ENCODE measurements around the gene TLCD4. TPM values are rescaled to one million over a fixed set of nuclear protein-coding genes. Genes with fewer than 3 reads are reported as not detected.
"Not testable (repeated sequence)": the region's sequence is repeated elsewhere in the genome, so short reads cannot be mapped to it uniquely, and the experiment has no call there.

TLCD4 gene
- total RNA-seq, 1 donor from 2014 or later, result not detected

- Mint-ChIP-seq H3K4me3 (no peak overlapping the region), H3K4me1 (ENCODE audit: low read depth) (no peaks in the 10 kb centered on the region), H3K27ac (no peak overlapping the region), H3K9me3 (no peaks in the 10 kb centered on the region), H3K27me3 (ENCODE audit: insufficient read depth) (peaks cover 16% of the 10 kb centered on the region), H3K36me3 (ENCODE audit: low read depth) (no peaks in the 10 kb centered on the region)
- no peak for DNase-seq (ENCODE audit: low spot score)
- intact Hi-C loops (cut with micrococcal nuclease), result no loop called here
Measured at GRCh38 chr1:95084317-95085176, 32.6 kb upstream of the TLCD4 start.

GRCh38 chr1:95085376-95085775, 31.8 kb upstream of the TLCD4 start:
- Mint-ChIP-seq H3K9me3 (no peaks in the 10 kb centered on the region), H3K36me3 (ENCODE audit: low read depth) (no peaks in the 10 kb centered on the region), H3K27me3 (ENCODE audit: insufficient read depth) (peaks cover 16% of the 10 kb centered on the region), H3K4me1 (ENCODE audit: low read depth) (no peaks in the 10 kb centered on the region), H3K4me3 (no peak overlapping the region), H3K27ac (no peak overlapping the region)
- DNase-seq (ENCODE audit: low spot score), result no peak
- intact Hi-C loops (cut with micrococcal nuclease), result no loop called here

DNA sequence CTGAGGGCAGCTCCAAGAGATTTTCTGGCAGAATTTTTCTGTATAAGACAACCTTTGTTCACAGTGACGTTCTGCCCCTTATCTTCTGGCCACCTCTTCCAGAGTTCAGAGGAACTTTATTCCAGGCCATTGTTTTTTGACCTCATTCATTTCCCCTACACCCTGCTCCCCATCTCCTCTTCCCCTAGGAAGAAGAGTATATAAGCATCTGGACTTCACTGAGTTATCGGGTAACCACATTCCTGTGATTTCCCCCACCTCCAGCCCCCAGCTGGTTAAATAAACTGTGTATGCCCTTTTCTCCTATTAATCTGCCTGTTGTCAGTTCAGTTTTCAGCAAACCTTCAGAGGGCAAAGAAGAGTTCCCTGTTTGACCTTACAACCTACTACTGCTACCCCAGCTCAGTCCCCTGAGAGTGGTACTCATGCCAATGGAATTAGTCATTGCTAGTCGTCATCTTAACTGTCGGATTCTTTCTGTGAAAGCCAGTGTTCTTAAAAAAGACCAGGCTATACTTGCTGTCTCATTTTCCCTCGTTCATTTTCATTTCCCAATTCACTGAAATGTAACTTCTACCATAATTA, 30.1 kb upstream of the TLCD4 start:
- no peak overlapping the region for H3K27ac Mint-ChIP-seq
- H3K36me3 Mint-ChIP-seq (ENCODE audit: low read depth), result no peaks in the 10 kb centered on the region
- DNase-seq (ENCODE audit: low spot score), result no peak
- no peaks in the 10 kb centered on the region for H3K4me1 Mint-ChIP-seq (ENCODE audit: low read depth)
- H3K27me3 Mint-ChIP-seq (ENCODE audit: insufficient read depth), result peaks cover 13% of the 10 kb centered on the region
- no peak overlapping the region for H3K4me3 Mint-ChIP-seq
- no peaks in the 10 kb centered on the region for H3K9me3 Mint-ChIP-seq
- intact Hi-C loops (cut with micrococcal nuclease), result no loop called here

DNA sequence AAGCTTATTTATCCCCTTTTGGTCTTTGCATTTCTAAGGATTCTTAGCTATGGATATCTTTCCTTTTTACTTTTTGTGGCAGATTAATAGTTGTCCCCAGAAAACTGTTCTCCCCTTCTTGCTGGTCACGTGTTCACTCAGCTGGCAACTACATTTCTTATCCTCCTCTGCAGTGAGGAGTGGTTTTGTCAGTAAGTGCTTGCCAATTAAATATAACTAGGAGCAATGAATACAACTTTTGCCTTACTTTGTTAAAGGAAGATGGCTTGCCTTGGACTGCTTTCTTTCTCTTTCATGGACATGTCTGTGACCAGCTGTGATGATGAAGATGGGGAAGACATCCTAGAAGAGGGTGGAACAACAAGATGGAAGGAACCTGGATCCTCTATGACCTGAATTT, 28.9 kb upstream of the TLCD4 start:
- H3K4me1 Mint-ChIP-seq (ENCODE audit: low read depth), result no peaks in the 10 kb centered on the region
- H3K27me3 Mint-ChIP-seq (ENCODE audit: insufficient read depth), result peaks cover 13% of the 10 kb centered on the region
- H3K27ac Mint-ChIP-seq, result no peak overlapping the region
- no peak for DNase-seq (ENCODE audit: low spot score)
- intact Hi-C loops (cut with micrococcal nuclease), result loop anchor here (1.0 kb wide), 1 partner anchor 31 kb away; no protein-coding TSS in a partner anchor
- no peaks in the 10 kb centered on the region for H3K9me3 Mint-ChIP-seq
- H3K4me3 Mint-ChIP-seq, result no peak overlapping the region
- no peaks in the 10 kb centered on the region for H3K36me3 Mint-ChIP-seq (ENCODE audit: low read depth)

DNA sequence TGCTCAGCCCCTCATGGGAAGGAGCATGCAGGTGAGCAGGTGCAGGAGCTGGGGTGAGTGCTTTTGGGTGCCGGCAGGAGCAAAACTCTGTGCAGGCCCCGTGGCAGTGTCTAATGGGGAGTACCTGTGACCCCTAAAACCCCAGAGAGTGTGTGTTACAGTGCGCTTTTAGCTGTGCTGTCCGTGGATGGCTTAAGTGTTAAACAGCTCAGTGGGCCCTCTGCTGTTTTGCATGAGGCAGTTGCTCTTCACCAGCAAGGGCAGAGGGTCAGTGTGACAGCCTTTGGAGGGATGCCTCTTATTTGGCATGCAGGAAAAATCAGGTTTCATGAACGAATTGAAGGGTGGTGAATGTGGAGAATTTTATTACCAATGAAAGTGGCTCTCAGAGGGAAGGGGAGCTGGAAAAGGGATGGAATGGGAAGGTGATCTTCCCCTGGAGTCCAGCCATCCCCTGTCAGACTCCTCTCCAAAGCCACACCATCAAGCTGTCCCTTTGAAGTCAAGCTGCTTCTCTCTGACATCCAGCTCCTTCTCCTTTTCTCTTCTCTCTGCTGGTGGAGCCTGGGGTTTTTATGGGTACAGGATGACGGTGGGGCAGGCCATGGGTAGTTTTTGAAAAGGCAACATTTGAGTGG, 27.4 kb upstream of the TLCD4 start:
- no peak overlapping the region for H3K4me3 Mint-ChIP-seq
- intact Hi-C loops (cut with micrococcal nuclease), result no loop called here
- H3K27me3 Mint-ChIP-seq (ENCODE audit: insufficient read depth), result peaks cover 10% of the 10 kb centered on the region
- H3K27ac Mint-ChIP-seq, result no peak overlapping the region
- H3K9me3 Mint-ChIP-seq, result no peaks in the 10 kb centered on the region
- no peaks in the 10 kb centered on the region for H3K4me1 Mint-ChIP-seq (ENCODE audit: low read depth)
- no peak for DNase-seq (ENCODE audit: low spot score)
- no peaks in the 10 kb centered on the region for H3K36me3 Mint-ChIP-seq (ENCODE audit: low read depth)

GRCh38 chr1:95091290-95091689, 25.9 kb upstream of the TLCD4 start:
- H3K4me1 Mint-ChIP-seq (ENCODE audit: low read depth); H3K27me3 Mint-ChIP-seq (ENCODE audit: insufficient read depth); intact Hi-C loops (cut with micrococcal nuclease); H3K4me3 Mint-ChIP-seq; H3K9me3 Mint-ChIP-seq; DNase-seq (ENCODE audit: low spot score); H3K27ac Mint-ChIP-seq; H3K36me3 Mint-ChIP-seq (ENCODE audit: low read depth): not testable (repeated sequence)

GRCh38 chr1:95092891-95093290, 24.3 kb upstream of the TLCD4 start:
- H3K27ac Mint-ChIP-seq; H3K27me3 Mint-ChIP-seq (ENCODE audit: insufficient read depth); H3K9me3 Mint-ChIP-seq; H3K4me3 Mint-ChIP-seq; DNase-seq (ENCODE audit: low spot score); H3K36me3 Mint-ChIP-seq (ENCODE audit: low read depth); intact Hi-C loops (cut with micrococcal nuclease); H3K4me1 Mint-ChIP-seq (ENCODE audit: low read depth): not testable (repeated sequence)

DNA sequence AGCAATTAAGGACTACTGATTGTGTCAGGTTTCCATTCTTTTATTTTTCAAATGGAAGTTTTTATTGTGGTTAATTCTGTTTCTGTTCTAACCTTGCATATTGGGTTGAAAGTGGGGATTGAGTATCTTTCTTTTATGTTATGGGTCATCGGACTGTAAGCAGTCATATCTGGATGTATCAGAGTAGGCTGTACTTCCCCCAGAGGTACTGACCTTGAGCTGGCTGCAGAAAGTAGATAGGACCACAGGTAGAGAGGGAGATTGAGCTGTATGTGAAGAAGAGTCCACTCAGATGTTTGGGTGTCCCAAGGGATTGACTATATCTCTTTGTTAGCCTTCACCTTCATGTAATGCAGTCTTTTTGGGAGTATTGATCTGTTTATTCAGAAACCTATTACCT, 23.9 kb upstream of the TLCD4 start:
- DNase-seq (ENCODE audit: low spot score), result no peak
- Mint-ChIP-seq H3K9me3 (no peaks in the 10 kb centered on the region), H3K36me3 (ENCODE audit: low read depth) (no peaks in the 10 kb centered on the region), H3K27me3 (ENCODE audit: insufficient read depth) (peaks cover 4% of the 10 kb centered on the region), H3K27ac (no peak overlapping the region), H3K4me3 (no peak overlapping the region), H3K4me1 (ENCODE audit: low read depth) (no peaks in the 10 kb centered on the region)
- intact Hi-C loops (cut with micrococcal nuclease), result no loop called here

GRCh38 chr1:95094923-95095322, 22.2 kb upstream of the TLCD4 start:
- Mint-ChIP-seq H3K9me3 (no peaks in the 10 kb centered on the region), H3K4me3 (no peak overlapping the region), H3K4me1 (ENCODE audit: low read depth) (no peaks in the 10 kb centered on the region), H3K36me3 (ENCODE audit: low read depth) (no peaks in the 10 kb centered on the region), H3K27ac (no peak overlapping the region), H3K27me3 (ENCODE audit: insufficient read depth) (peaks cover 3% of the 10 kb centered on the region)
- DNase-seq (ENCODE audit: low spot score), result no peak
- intact Hi-C loops (cut with micrococcal nuclease), result no loop called here

DNA sequence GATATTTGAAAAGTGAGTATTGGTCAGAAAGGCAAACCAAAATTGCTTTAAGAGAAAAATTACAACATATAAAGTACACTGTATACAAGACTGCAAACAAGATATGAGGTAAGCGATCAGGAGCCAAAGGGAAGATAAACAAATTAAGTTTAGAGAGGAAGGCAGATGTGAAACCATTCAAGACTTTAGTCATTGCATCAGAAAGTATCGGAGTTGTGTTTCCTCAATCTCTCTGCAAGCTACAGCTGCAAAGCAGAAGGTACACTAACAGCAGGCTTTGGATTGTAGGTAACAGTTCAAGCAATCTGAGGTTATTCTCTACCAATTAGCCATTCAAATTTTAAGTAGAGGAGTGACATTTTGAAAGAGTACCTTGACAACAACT, 21.3 kb upstream of the TLCD4 start:
- Mint-ChIP-seq H3K27me3 (ENCODE audit: insufficient read depth) (peaks cover 3% of the 10 kb centered on the region), H3K9me3 (no peaks in the 10 kb centered on the region), H3K4me1 (ENCODE audit: low read depth) (no peaks in the 10 kb centered on the region), H3K4me3 (no peak overlapping the region), H3K27ac (no peak overlapping the region), H3K36me3 (ENCODE audit: low read depth) (no peaks in the 10 kb centered on the region)
- intact Hi-C loops (cut with micrococcal nuclease), result no loop called here
- DNase-seq (ENCODE audit: low spot score), result no peak

DNA sequence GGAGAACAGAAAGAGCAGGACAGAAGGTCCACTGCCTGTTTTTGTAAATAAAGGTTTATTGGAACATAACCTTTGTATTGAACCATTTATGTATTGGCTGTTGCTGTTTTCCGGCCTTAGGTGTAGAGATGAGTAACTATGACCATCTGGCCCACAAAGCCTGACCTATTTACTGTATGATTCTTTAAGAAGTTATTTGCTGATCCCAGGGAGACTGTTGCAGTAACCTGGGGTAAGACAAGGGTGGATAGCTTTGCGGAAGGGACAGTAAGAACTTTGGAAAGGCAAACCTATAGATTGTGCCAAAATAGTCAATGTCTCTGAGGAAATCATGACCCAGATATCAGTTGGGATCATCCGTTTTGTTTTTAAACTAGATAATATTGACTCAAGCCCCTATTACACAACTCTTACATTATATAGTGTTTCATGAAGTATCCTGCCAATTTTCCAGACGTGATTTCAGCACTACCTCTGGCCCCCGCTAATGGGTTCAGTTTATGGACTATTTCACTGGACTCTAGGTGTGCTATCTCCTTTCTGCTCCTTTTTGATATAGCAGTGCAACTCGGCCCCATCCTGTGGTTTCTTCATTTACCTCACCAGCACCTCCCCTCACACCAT, 20.8 kb upstream of the TLCD4 start:
- H3K27ac Mint-ChIP-seq, result no peak overlapping the region
- no peaks in the 10 kb centered on the region for H3K4me1 Mint-ChIP-seq (ENCODE audit: low read depth)
- H3K9me3 Mint-ChIP-seq, result no peaks in the 10 kb centered on the region
- H3K4me3 Mint-ChIP-seq, result no peak overlapping the region
- H3K27me3 Mint-ChIP-seq (ENCODE audit: insufficient read depth), result peaks cover 3% of the 10 kb centered on the region
- intact Hi-C loops (cut with micrococcal nuclease), result no loop called here
- no peaks in the 10 kb centered on the region for H3K36me3 Mint-ChIP-seq (ENCODE audit: low read depth)
- no peak for DNase-seq (ENCODE audit: low spot score)

DNA sequence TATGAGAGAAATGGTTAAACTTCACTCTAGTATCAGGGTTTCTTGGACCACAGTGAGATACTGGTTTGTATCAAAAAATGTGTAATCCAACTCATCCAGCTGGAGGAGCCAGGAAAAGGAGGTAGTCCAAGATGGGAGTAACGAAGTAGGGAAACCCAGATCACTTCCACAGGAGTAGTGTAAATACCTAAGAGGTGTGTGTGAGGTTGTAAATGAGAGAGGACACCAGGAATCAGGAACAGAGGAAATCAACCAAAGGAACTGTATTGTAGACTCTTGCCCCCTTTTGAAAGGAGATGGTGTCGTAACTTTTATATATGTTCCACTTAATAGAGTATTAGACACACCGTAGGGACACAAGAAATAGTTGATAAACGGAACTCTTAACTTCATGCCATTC, 19.7 kb upstream of the TLCD4 start:
- Mint-ChIP-seq H3K9me3 (no peaks in the 10 kb centered on the region), H3K27me3 (ENCODE audit: insufficient read depth) (peaks cover 3% of the 10 kb centered on the region), H3K27ac (no peak overlapping the region), H3K36me3 (ENCODE audit: low read depth) (no peaks in the 10 kb centered on the region), H3K4me3 (no peak overlapping the region), H3K4me1 (ENCODE audit: low read depth) (no peaks in the 10 kb centered on the region)
- DNase-seq (ENCODE audit: low spot score), result no peak
- intact Hi-C loops (cut with micrococcal nuclease), result no loop called here

GRCh38 chr1:95098196-95098595, 19.0 kb upstream of the TLCD4 start:
- no peak for DNase-seq (ENCODE audit: low spot score)
- peaks cover 3% of the 10 kb centered on the region for H3K27me3 Mint-ChIP-seq (ENCODE audit: insufficient read depth)
- intact Hi-C loops (cut with micrococcal nuclease), result no loop called here
- no peaks in the 10 kb centered on the region for H3K9me3 Mint-ChIP-seq
- H3K4me3 Mint-ChIP-seq, result no peak overlapping the region
- H3K36me3 Mint-ChIP-seq (ENCODE audit: low read depth), result no peaks in the 10 kb centered on the region
- H3K27ac Mint-ChIP-seq, result no peak overlapping the region
- no peaks in the 10 kb centered on the region for H3K4me1 Mint-ChIP-seq (ENCODE audit: low read depth)
